SU-DHL-6 (cell line): ENCODE data around the gene EVC.

Source experiments
- H2AFZ ChIP-seq: fragments of 200-600 bp; sonication (generic); 2 replicates; pipeline ENCODE4 v1.6.1; 2014; ENCODE audit warnings: low read depth, mild to moderate bottlenecking, moderate library complexity, mixed read lengths, antibody characterized with exemption, low read length; ENCODE audit not compliant: severe bottlenecking
- H3F3A ChIP-seq: fragments of 200-600 bp; shearing (Covaris generic); 2 replicates; pipeline ENCODE4 v1.6.0; 2016; ENCODE audit warnings: antibody characterized with exemption, mild to moderate bottlenecking; ENCODE audit not compliant: insufficient read depth
- H3K27ac ChIP-seq: fragments of 200-600 bp; sonication (generic); 2 replicates; pipeline ENCODE4 v1.5.1; 2016; ENCODE audit warnings: low read depth, mild to moderate bottlenecking, low read length, moderate library complexity, mixed read lengths
- H3K27me3 ChIP-seq: fragments of 200-600 bp; sonication (generic), shearing (Covaris generic); 2 replicates; pipeline ENCODE4 v1.6.0; 2014; ENCODE audit warnings: mild to moderate bottlenecking, low read length
- H3K36me3 ChIP-seq: fragments of 200-600 bp; sonication (generic); 2 replicates; pipeline ENCODE4 v1.6.1; 2014; ENCODE audit warnings: mild to moderate bottlenecking, low read length, mixed read lengths
- H3K4me2 ChIP-seq: fragments of 300-600, 200-600 bp; shearing (Covaris generic), sonication (generic); 2 replicates; pipeline ENCODE4 v1.6.0; 2014; ENCODE audit warnings: low read length, low read depth, mild to moderate bottlenecking; ENCODE audit not compliant: poor library complexity, severe bottlenecking
- H3K4me3 ChIP-seq: fragments of 200-600 bp; sonication (generic); 2 replicates; pipeline ENCODE4 v1.5.1; 2014; ENCODE audit warnings: antibody characterized with exemption, low read length, mild to moderate bottlenecking, mixed read lengths; ENCODE audit not compliant: insufficient read depth, poor library complexity, severe bottlenecking
- H3K79me2 ChIP-seq: fragments of 200-600 bp; sonication (generic); 2 replicates; pipeline ENCODE4 v1.6.1; 2014; ENCODE audit warnings: mild to moderate bottlenecking, low read length, moderate library complexity; ENCODE audit not compliant: insufficient read depth
- H3K9ac ChIP-seq: fragments of 200-600 bp; sonication (generic); 2 replicates; pipeline ENCODE4 v1.7.0; 2014; ENCODE audit warnings: mild to moderate bottlenecking, low read length
- H3K9me2 ChIP-seq: fragments of 200-600 bp; sonication (generic); replicated peaks from 2 replicates; pipeline ENCODE4 v1.6.1; 2014; ENCODE audit warnings: low read length; ENCODE audit not compliant: insufficient read depth
- H3K9me3 ChIP-seq: fragments of 200-600 bp; sonication (generic); 2 replicates; pipeline ENCODE4 v1.6.1; 2014; ENCODE audit warnings: low read length, mixed read lengths; ENCODE audit not compliant: insufficient read depth
- H4K20me1 ChIP-seq: fragments of 200-600 bp; sonication (generic); 2 replicates; pipeline ENCODE4 v1.6.1; 2014; ENCODE audit warnings: low read depth, mild to moderate bottlenecking, antibody characterized with exemption, low read length, moderate library complexity, mixed read lengths
- EZH2phosphoT487 ChIP-seq: fragments of 200-600 bp; sonication (generic), shearing (Covaris generic); conservative IDR thresholded peaks from 2 replicates; pipeline ENCODE4 v1.6.1; 2018; ENCODE audit warnings: mild to moderate bottlenecking, antibody characterized with exemption, low read length, moderate library complexity, mixed read lengths
- TF ChIP-seq, protein P1 (sequence below): fragments of 200-600 bp; sonication (generic); IDR thresholded peaks from one replicate; pipeline ENCODE4 v1.5.1; 2017; ENCODE audit warnings: antibody characterized with exemption, mild to moderate bottlenecking, low read length, moderate library complexity; ENCODE audit not compliant: insufficient read depth, poor library complexity, severe bottlenecking

EVC gene

DNA sequence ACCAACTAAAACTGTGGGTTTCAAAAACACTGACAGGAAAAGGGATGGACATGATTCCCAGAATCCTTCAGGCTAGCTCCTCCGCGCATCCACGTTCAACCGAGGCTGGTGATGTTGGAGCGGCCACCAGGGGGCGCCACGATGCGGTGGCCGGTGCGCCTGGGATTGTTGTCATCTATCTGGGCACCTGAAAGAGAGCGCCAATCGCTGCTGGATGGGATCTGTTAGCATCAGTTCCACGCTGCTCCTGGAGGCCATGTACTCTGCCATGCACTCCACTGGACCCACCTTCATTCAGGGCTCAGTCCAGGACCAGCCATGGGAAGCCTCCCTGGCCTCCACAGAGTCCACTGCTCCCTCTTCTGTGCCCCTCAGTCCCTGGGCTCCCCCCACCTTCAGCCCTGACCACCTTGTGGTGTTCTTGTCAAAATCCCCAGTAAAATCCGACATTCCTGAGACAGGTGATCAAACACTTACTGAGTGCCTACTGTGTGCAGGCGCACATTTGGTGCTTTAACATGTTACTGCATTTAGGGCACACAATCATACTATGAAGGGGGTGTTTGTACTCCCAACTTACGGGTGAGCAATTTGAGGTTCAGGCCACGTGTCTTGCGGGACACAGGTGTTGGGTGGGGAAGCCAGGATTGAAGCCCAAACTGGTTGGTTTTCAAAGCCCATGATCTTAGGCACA, 110.8 kb downstream of the EVC start:
- no peak overlapping the region for H3K9ac ChIP-seq
- no peaks in the 10 kb centered on the region for H4K20me1 ChIP-seq
- H3K27ac ChIP-seq = no peak overlapping the region
- no peaks in the 10 kb centered on the region for H3K27me3 ChIP-seq
- TF ChIP-seq, protein P1, sequence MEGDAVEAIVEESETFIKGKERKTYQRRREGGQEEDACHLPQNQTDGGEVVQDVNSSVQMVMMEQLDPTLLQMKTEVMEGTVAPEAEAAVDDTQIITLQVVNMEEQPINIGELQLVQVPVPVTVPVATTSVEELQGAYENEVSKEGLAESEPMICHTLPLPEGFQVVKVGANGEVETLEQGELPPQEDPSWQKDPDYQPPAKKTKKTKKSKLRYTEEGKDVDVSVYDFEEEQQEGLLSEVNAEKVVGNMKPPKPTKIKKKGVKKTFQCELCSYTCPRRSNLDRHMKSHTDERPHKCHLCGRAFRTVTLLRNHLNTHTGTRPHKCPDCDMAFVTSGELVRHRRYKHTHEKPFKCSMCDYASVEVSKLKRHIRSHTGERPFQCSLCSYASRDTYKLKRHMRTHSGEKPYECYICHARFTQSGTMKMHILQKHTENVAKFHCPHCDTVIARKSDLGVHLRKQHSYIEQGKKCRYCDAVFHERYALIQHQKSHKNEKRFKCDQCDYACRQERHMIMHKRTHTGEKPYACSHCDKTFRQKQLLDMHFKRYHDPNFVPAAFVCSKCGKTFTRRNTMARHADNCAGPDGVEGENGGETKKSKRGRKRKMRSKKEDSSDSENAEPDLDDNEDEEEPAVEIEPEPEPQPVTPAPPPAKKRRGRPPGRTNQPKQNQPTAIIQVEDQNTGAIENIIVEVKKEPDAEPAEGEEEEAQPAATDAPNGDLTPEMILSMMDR = peak; percentile 57
- TF ChIP-seq EZH2phosphoT487 = no peak
- H3K4me3 ChIP-seq = no peak overlapping the region
- H2AFZ ChIP-seq = no peak overlapping the region
- H3K36me3 ChIP-seq = no peaks in the 10 kb centered on the region
- no peak overlapping the region for H3K4me2 ChIP-seq
- H3K9me2 ChIP-seq = no peaks in the 10 kb centered on the region
- H3F3A ChIP-seq = no peaks in the 10 kb centered on the region
- no peaks in the 10 kb centered on the region for H3K79me2 ChIP-seq
- H3K9me3 ChIP-seq = no peaks in the 10 kb centered on the region

DNA sequence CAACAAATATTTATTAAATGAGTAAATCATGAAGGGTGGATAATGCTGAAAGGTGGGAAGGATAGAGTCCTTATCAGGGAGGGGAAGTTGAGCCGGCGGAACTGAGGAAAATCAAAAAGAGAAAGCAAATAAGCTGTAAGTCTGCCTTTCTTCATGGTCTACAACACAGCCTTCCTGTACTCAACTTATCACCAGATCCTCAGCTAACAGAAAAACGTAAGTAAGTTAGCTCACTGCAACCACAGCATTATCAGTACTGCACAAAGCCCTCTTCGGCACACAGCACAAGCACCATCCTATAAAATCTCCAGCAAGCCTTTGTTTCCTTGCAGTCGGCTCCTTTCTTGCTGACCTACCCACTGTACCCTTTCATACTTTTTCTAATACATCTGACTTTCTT, 111.6 kb downstream of the EVC start:
- H3K79me2 ChIP-seq = no peaks in the 10 kb centered on the region
- TF ChIP-seq, protein P1 = no peak
- TF ChIP-seq EZH2phosphoT487 = no peak
- no peak overlapping the region for H2AFZ ChIP-seq
- H3F3A ChIP-seq = no peaks in the 10 kb centered on the region
- H3K9ac ChIP-seq = no peak overlapping the region
- no peak overlapping the region for H3K4me2 ChIP-seq
- H4K20me1 ChIP-seq = no peaks in the 10 kb centered on the region
- no peak overlapping the region for H3K27ac ChIP-seq
- no peaks in the 10 kb centered on the region for H3K9me2 ChIP-seq
- H3K27me3 ChIP-seq = no peaks in the 10 kb centered on the region
- H3K36me3 ChIP-seq = no peaks in the 10 kb centered on the region
- H3K9me3 ChIP-seq = no peaks in the 10 kb centered on the region
- no peak overlapping the region for H3K4me3 ChIP-seq

DNA sequence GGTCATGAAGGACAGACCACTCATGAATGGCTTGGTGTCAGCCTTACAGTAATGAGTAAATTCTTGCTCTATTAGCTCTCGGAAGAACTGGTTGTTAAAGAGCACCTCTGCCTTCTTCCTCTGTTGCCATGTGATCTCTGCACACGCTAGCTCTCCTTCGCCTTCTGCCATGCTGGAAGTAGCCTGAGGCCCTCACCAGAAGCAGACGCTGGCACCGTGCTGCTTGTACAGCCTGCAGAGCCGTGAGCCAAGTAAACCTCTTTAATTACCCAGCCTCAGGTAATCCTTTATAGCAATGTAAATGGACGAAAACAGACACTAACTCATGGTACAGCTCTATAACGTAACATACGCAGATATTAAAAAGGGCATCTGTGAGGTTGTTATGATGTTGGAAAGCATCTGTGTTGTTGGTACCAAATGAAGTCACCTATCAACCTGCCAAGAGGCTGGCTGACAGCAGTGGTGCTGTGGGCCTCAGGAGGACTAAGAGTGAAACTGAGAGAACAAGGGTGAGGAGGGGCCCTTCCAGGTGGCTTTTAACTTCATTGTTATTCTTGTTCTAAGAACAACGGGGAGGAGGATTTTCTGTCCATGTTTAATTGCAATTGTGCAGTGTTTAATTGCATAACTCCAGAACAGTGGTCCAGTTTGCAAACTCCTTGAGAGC, 112.7 kb downstream of the EVC start:
- no peaks in the 10 kb centered on the region for H3K9me2 ChIP-seq
- H3K4me3 ChIP-seq = no peak overlapping the region
- no peaks in the 10 kb centered on the region for H3K79me2 ChIP-seq
- no peak overlapping the region for H3K27ac ChIP-seq
- no peak overlapping the region for H3K4me2 ChIP-seq
- H3K9ac ChIP-seq = no peak overlapping the region
- no peaks in the 10 kb centered on the region for H3K27me3 ChIP-seq
- TF ChIP-seq EZH2phosphoT487 = no peak
- TF ChIP-seq, protein P1 = no peak
- no peaks in the 10 kb centered on the region for H3F3A ChIP-seq
- no peaks in the 10 kb centered on the region for H4K20me1 ChIP-seq
- no peak overlapping the region for H2AFZ ChIP-seq
- H3K36me3 ChIP-seq = no peaks in the 10 kb centered on the region
- H3K9me3 ChIP-seq = no peaks in the 10 kb centered on the region
